Stimulated activated naive CD8-positive, alpha-beta T cell treated with anti-CD3 and anti-CD28 coated beads, Interleukin-15, Interleukin-2, amounts not matched to agents 100 U/mL and 50 U/mL, for 24 hours (primary cell): Measurements from ENCODE around the gene GREB1.

Experiments used
- ATAC-seq: fragments of 150-1000 bp; cut with Tn5 transposase; one replicate; pipeline ENCODE4 v1.10.0; 2021
- DNase-seq: peaks from one replicate; pipeline ENCODE4 v3.0.0; 2021

GREB1 gene

DNA sequence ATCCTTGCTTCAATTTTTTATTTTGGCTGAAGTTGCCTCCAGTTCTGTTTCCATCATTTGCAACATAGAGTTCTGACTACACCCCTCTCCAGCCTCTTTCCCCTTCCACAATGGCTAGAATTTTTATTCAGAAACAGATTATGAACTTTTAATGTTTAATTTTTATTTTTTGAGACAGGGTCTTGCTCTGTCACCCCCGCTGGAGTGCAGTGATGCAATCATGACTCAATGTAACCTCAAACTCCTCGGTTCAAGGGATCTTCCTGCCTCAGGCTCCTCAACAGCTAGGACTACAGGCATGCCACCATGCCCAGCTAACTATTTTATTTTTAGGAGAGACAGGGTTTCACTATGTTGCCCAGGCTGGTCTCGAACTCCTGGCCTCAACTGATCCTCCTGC, 133.3 kb downstream of the GREB1 start:
- DNase-seq (no peak), ATAC-seq (no peak)

DNA sequence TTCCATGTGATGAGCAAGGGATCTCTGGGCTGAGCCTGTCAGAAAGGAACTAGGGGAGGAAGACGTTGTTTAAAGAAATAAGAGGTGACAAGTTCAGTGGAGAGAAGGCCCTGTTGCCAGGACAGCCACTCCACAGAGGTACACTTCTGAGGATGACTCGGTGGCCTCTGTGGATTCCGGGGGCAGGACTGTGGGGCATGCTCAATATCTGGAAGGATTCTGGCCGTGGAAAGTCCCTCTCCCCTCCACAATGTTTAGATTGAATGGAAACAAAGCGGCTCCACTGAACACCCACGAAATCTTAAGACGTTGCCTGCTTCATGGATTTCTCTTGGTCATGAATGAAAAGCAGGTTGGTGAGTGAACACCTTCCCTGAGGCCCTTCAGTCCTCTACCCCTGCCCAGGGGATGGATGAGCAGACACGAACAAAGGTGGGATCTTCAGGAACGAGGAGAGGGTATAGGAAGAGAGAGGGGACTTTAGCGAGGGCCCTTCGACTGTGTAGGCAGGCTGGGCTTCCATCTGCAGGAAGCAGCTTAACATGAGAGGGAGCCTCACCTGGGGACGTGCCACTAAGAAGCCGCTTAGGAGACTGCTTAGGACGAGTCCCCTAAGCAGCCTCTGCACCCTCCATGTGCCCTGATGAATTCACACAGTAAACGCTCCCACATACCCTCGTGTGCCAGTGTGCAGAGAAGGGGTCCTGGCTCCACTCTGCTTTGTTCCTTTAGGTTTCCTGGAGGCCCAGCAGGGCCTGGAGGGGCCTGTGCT, 134.2 kb downstream of the GREB1 start:
- DNase-seq, result no peak
- no peak for ATAC-seq

DNA sequence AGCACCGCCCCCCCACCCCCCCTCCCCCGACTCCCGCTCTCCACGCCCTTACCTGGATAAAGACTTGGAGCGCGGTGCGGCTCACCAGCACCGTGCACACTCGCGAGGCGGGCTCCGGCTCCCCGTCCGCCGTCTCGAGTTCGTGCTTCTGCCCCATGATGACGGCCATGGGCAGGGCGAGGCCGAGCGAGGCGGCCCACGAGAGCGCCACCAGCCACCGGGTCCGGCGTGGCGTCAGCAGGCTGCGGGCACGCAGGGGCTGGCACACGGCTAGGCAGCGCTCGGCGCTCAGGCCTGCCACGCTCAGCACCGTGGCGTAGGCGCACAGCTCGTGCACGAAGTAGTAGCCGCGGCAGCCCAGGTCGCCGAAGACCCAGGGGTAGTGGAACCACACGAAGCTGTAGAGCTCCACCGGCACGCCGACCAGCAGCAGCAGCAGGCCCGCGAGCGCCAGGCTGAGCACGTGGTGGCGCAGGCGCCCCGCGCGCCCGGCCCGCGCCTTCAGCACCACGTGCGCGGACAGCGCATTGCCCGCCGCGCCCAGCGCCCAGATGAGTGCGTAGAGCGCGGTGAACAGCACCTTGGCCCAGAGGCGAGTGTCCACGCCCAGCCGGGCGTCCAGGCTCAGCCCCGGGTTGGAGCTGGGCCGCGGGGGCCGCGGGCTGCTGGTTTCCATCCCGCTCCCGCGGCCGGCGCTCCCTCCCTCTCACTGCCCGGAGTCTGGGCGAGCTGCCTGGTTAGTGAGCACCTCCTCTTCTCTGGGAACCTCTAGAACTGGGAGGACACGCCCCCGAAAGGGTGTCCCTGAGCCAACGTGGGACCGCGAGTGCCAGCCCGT, 135.8 kb downstream of the GREB1 start, which contains the start of gene NTSR2:
TSS of gene NTSR2 (minus strand) at position 742 of the 838 bp plus-strand sequence. CDS start at position 676, 66 bp downstream.
- peak; percentile 63 for ATAC-seq
- DNase-seq, result peak; percentile 40

DNA sequence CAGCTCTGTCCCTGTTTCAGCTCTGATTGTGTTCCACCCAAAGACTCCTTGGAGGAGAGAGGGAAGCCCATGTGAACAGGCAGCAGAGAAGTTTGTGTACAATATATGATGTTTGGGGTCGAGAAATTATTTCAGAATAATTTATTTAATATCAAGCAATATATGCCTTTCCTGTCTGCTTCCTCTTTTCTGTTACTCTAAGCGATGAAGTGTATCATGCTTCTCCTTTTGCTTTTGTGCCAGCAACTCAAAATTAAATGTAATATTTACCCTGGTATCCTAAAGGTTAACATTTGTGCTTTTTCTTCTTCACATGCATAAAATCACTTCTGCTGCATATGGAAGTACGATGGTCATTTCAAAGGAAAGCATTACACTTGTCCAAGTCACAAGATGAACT, 138.6 kb downstream of the GREB1 start:
- DNase-seq (no peak), ATAC-seq (no peak)

DNA sequence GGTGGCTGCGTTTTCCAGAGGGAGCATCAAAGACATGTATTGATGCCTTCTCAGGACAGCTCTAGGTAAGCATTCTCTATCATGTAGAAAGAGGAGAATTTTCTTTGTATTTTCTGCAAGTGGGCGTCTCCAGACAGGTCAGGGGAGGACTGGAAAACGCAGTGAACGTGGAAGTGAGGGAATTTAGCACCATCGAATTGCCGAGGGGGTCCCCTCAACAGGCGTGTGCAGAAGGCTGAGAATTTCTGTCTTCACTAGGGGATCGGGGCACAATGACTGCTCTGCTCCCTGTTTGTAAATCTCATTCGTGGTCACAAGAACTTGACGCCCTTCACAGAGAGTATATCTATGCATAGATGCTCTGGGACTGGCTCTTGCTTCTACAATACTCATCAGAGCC, 141.1 kb downstream of the GREB1 start:
- DNase-seq (no peak), ATAC-seq (no peak)

DNA sequence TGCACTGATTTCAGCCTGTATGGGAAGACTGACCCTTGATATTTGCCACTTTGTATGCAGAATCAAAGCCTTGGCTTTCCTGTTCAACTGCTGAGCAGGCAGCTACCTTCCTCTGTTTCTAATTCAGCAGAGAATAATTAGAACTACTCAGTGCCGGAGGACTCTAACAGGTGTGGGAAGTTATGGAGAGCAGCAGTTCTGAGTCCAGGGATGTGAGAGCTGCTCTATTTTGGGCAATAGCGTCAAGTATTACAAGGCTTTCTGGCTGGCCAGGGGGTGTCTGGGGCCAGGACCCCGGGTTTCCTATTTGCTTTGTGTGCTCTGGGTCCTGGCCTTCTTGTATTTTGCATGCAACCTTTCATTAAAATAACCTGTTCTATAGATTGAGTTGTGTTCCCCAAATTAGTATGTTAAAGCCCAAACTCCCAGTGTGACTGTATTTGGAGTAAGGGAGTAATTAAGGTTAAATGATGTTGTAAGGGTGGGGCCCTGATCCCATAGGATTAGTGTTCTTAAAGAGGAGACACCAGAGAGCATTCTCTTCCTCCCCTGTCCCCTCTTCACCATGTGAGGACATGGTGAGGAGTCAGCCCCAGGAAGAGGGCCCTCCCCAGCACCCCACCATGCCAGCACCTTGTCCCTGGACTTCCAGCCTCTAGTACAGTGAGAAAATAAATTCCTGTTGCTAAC, 141.7 kb downstream of the GREB1 start:
- ATAC-seq (no peak), DNase-seq (no peak)

DNA sequence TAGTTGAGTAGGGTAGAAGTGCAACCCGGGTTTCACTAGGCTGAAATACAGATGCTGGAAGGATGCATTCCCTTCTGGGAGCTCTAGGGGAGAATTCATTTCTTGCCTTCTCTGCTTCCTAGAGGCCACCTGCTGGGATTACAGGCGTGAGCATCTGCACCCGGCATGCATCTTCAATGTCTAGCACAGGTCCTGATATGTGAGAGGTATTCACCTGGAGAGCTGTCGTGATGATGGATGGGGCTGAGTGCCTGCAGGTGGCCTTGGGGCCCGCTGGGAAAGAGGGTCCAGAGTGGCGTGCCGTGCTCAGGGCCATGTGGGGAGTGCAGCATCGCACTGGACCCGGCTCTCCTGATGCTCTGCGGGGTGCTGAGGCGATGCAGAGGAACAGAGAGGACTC, 142.8 kb downstream of the GREB1 start:
- ATAC-seq (no peak), DNase-seq (no peak)

DNA sequence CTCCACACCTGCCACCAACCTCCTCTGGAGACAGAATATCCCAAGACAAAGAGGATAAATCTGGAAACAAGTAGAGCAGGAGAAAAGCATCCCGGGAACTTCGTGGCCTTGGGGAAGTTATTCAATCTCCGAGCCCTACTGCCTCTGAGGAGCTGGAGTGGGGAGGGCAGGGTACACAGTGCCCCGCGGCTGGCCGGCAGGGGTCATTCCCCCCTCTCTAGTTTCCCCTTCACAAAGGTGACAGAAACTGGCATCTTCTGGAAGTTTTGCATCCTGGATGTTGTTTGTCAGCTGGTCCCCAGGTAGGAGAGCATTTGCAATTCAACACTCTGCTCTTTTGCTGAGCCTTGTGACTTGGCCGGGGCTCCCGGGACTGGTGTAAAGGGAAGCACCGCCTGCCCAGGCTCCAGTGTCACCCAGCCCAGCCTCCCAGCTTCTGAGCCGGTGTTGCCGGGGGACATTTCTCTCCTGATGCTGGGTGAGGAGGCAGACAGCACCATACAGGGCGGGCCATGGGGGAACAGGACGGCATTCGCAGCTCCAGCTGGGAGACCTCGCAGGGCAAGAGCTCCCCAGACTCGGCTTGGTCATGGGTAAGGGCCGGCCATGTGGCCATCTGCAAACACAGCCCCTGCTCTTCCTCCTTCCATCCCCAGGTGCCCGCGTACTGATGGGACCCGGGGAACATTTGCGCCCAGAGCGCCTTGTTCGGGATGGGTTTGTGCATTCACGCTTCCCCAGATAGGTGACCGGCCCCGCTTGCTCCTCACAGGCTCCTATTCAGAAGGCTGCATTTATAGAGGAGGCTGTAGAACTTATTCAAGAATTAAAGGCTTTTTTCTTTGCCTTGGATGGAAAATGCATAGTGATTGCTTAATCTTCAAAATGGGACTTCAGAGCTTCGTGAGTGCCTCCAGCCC, 143.6 kb downstream of the GREB1 start:
- no peak for ATAC-seq

DNA sequence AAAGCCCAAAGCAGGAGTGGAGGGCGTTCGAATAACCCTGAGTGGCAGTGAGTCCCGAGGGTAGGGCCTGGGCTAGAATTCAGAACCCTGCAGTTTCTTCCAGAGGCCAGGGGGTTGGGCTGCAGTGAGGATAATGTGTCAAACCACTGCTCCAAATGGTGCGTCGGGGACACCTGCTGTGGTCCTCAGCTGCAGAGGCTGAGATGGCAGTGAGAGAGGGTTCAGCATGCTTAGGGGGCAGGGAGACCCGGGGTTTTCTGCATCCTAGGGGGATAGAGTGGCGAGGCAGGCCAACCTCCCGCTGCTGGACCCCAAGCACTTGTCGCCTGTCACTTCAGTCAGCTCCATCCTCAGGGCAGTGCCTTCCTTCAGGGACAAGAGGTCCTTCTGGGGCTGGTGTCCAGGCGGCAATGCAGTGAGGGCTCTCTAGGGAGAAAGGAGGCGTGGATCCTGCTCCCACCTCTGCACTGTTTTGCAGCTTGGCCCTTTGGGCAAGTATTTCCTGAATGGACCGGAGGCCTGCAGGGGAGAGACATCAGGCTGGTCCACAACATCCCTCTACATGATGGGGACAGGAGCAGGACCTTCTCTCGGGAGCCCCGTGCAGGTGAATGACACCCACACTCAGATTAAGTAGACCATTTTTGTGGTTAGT, 144.6 kb downstream of the GREB1 start:
- ATAC-seq (no peak), DNase-seq (no peak)

More for the DNA sequence above, 143.6 kb downstream of the GREB1 start:
- no peak for DNase-seq

DNA sequence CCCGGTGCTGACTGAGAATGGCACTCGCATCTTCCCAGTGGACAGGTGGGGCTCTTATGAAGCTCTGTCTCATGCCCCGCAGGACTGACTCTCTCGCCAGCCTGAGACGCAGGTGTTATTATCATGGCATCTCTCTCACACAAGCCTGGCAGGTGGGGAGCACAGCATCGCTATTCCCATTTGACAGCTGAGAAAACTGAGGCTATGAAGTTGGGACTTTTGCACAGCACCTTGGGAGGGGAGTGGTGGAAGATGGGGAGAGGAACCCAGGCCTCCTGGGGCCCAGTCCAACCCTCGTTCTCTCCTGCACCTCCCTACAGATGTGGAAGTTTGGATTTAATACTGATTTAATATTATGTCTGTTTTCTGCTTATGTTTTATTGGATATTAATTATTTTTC, 145.2 kb downstream of the GREB1 start:
- DNase-seq (no peak), ATAC-seq (no peak)

DNA sequence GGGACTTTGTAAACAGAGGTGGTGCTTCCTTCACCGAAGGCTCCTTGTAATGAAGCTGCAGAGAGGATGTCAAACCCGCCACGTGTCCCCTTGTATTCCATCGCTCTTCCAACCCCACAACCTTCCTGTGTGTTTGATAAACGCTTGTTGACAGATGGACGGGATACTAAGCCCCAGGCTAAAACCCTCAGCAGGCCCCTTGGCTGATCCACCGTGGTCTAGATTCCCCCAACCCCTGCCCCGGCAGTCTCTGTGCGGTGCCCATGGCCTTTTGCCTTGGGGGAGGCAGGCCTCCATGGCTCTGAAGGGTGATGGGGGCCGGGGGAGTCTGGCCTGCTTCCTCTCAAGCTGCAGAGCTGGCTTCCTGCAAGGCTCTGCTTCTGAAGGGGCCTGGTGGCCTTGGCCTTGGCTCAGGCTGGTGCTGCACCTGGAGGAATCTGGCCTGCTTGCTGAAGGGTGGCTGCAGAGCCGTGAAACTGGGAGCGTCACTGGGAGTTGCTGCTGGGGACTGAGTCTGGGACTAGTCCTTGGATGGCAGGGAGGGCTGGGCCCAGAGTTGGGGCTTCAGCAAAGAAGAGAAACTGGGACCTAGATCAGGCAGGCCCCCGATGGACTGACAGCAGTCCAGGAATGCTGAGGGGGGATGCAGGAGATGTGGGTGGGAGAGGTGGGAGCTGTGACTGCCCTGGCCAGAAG, 145.8 kb downstream of the GREB1 start:
- ATAC-seq (no peak), DNase-seq (no peak)

DNA sequence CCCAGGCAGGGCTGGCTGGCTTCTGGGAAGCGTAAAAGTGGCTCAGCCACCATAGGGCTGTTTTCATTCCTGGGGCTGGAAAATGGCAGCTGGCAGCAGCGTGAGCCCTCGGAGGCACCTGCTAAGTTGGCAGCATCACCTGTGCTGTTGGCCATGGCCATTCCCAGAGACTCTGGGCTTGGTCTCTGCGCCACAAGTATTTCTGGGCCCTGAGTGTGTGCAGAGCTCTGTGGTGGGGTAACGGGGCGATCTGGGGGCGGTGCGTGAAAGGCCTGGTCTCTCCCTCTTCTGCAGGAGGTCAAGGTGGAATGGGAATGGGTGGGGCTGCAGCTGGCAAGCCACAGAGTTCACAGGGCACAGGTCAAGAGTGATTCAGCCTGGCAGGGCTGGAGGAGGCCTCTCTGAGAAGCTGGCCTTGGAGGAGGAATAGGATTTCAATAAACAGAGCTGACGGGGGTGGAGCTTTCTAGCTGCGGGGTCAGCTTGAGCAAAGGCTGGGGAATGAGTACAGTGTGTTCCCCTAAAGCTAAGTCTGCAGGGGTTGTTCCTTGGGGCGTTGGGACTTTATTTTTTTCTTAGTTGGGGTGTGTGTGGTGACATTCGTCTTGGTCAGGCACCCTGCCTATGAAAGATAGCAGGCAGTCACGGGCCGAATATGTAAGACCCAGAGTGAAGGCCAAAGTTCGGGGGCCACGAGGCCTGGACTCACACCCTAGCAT, 146.5 kb downstream of the GREB1 start:
- ATAC-seq (no peak), DNase-seq (no peak)

DNA sequence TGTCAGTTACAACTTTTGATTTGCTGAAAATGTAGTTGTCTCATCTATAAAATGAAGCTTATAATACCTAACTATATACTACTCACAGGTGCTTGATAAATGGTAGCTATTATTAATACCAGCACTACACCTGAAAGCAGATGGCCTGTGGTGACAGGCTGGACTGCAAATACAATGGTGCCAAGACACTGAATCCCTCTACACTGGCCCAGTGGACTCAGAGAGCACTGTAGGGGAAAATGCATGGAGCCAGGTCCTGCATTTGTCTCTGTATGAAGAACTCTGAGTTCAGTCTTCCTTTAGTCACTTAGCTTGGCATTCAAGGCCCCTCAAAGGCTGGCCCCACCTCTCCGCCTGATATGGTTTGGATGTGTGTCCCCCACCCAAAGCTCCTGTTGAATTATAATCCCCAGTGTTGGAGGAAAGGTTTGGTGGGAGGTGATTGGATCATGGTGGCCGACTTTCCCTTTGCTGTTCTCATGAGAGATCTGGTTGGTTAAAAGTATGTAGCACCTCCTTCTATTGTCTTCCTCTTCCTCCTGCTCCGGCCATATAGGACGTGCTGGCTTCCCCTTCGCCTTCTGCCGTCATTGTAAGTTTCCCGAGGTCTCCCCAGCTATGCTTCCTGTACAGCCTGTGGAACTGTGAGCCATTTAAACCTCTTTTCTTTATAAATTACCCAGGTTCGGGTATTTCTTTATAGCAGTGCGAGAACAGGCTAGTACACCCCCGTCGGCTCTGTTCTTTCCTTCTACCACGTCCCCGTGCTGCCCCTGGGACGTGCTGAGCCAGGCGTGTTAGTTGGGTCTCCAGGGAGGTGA, 147.3 kb downstream of the GREB1 start:
- ATAC-seq (no peak), DNase-seq (no peak)

DNA sequence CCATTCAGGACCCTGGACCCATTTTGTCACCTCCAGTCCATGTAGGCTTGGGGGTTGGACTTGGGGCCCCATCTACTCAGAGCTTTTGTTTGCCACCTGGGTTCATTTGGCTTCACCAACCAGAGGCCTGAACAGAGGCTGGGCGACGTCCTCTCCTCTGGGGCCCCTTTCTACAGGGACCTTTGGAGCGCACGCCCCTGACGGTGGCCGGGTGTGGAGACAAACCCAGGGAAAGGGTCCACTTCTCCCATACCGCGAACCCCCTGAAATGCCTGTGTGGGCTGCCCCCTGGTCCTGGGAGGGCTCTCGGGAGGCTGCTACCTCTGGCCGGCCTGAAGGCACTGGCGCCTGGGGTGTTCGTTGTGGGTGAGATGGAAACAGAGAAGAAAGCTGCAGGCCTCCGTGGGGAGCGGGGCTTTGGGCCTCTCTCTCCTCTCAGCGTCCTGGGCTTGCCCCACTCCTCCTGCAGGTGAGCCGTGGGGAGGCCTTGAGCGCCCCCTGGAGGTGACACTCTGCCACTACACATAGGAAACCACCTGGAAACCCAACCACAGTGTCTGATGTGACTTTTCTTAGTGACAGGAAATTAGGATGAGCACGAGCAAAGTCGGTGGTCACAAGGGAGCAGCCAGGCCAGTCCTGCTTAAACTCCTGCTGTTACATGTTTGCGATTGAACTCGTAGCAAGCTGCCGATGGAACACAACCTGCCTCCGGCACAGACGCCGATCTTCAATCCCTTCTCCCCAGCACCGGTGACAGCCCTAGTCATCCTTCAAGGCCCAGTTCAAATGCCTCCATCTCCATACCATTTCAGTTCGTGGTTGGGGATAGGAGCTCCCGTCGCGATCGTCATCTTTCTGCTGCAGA, 148.1 kb downstream of the GREB1 start:
- ATAC-seq (peak; percentile 44), DNase-seq (peak; percentile 68)

DNA sequence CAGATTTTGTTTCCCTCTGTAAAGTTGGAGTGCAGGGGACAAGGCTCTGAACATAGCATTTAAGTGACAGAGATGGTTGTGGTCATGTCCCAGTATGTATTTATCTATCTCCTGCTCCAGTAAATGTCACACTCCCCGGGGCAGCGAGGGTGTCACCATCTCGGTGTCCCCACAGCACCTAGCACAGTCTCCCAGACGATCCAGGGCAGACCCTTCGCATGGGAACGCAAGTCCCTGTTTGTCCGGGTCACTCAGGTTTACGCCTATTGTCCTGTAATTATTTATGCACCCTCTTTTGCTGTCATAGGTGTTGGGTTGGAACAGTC, 148.7 kb downstream of the GREB1 start:
- ATAC-seq, result no peak
- DNase-seq, result no peak

DNA sequence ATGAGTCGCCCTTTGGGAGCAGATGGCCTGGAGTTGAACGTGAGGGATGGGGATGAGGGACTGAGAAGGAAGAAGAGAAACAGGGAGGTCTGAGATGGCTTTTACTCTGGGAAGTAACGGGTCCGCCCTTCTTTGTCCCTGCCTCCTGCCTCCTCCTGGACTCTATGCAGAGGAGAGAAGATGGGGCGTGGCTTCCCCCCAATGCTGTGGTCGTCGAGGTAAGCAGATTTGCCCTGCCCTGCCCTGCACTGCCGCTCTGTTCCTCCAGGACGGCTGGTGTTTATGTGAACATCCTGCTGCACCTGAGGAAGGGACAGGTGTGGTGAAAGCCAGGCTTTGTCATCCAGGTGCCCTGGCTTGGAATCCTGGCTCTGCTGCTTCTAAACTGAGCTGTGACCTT, 149.6 kb downstream of the GREB1 start:
- DNase-seq, result no peak
- ATAC-seq, result no peak

DNA sequence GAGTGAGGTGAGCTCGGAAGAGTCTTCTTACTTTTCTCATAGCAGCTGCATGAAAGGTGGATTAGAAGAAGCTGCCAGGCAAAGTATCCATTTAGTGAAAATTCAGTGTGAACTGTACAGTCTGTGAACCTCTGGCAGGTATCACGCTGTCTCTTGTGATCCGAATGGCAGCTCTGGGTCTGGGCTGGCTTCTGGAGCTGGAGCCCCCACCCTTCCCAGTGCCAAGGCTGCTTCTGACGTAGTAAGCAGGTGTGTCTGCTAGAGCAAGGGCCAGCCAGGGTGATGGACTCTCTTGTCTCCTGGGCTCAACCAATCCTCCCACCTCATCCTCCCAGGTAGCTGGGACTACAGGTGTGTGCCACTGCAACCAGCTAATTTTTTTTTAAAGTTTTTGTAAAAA, 150.1 kb downstream of the GREB1 start:
- ATAC-seq (no peak), DNase-seq (no peak)

DNA sequence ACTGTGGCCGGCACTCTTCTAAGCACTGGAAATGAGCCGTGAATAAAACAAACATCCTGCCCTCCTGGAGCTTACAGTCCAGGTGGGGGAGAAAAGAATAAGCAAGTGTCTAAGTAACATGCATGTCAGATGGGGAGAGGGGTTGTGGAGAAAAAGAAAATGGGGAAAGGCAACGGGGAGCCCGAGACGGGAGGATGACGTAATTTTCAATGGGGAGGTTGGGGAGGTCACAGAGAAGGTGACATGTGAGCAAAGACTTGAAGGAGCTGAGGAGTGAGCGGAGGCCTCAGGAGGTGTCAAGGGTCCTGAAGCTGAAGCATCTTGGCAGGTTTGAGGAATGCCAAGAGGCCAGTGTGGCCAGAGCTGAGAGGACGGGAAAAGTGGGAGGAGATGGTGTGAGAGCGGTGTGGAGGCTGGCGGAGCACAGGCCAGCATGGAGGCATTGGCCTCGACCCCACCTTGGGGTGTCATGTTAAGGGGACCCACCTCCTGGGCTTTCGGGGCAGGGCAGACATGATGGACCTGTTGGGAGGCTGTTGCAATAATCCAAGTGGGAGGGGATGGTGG, 151.1 kb downstream of the GREB1 start:
- ATAC-seq (no peak), DNase-seq (no peak)
